AG09319 (cell line): Measurements from ENCODE around the gene PPP2R1A.
"Not testable (repeated sequence)": the region's sequence is repeated elsewhere in the genome, so short reads cannot be mapped to it uniquely, and the experiment has no call there.

Source experiments
- DNase-seq: peaks from one replicate; pipeline ENCODE4 v3.0.0-alpha.2; 2010; ENCODE audit warnings: low read depth; ENCODE audit errors: extremely low read depth
- TF ChIP-seq, protein P1 (sequence below): IDR thresholded peaks from 2 replicates; pipeline ENCODE4 v1.5.1; 2011; ENCODE audit warnings: low read depth, mild to moderate bottlenecking, inconsistent platforms, low read length, moderate library complexity

The PPP2R1A gene

DNA sequence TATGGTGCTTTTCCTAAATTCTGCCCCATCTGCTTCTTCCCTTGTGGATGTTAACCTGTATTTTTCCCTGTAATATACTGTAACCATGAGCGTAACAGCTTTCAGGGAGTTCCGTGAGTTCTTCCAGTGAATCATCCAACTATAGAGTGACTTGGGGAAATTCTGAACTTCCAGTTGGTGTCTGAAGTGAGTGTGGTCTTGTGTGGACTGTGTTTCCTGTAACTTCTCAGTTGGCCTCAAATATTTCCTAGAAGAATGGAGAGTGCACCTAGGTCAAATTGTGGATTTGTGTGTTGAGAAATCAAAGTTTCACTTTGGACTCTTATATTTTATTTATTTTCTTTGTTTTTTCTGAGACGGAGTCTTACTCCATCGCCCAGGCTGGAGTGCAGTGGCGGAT is 68.6 kb downstream of the PPP2R1A start:
- DNase-seq = no peak
- TF ChIP-seq, protein P1, sequence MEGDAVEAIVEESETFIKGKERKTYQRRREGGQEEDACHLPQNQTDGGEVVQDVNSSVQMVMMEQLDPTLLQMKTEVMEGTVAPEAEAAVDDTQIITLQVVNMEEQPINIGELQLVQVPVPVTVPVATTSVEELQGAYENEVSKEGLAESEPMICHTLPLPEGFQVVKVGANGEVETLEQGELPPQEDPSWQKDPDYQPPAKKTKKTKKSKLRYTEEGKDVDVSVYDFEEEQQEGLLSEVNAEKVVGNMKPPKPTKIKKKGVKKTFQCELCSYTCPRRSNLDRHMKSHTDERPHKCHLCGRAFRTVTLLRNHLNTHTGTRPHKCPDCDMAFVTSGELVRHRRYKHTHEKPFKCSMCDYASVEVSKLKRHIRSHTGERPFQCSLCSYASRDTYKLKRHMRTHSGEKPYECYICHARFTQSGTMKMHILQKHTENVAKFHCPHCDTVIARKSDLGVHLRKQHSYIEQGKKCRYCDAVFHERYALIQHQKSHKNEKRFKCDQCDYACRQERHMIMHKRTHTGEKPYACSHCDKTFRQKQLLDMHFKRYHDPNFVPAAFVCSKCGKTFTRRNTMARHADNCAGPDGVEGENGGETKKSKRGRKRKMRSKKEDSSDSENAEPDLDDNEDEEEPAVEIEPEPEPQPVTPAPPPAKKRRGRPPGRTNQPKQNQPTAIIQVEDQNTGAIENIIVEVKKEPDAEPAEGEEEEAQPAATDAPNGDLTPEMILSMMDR = no peak

DNA sequence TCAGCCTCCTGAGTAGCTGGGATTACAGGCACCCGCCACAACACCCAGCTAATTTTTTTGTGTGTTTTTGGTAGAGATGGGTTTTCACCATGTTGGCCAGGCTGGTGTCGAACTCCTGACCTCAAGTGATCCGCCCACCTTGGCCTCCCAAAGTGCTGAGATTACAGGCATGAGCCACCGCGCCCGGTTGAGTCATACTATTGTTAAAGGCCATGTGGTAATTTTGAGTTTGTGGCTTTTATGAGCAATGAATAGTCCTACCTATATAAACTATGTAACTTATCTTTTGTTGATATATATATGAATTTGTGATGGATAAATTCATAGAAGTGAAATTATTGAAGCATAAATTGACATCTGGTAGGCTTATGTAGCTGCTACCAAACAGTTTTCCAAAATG is 75.7 kb downstream of the PPP2R1A start:
- DNase-seq = not testable (repeated sequence)

DNA sequence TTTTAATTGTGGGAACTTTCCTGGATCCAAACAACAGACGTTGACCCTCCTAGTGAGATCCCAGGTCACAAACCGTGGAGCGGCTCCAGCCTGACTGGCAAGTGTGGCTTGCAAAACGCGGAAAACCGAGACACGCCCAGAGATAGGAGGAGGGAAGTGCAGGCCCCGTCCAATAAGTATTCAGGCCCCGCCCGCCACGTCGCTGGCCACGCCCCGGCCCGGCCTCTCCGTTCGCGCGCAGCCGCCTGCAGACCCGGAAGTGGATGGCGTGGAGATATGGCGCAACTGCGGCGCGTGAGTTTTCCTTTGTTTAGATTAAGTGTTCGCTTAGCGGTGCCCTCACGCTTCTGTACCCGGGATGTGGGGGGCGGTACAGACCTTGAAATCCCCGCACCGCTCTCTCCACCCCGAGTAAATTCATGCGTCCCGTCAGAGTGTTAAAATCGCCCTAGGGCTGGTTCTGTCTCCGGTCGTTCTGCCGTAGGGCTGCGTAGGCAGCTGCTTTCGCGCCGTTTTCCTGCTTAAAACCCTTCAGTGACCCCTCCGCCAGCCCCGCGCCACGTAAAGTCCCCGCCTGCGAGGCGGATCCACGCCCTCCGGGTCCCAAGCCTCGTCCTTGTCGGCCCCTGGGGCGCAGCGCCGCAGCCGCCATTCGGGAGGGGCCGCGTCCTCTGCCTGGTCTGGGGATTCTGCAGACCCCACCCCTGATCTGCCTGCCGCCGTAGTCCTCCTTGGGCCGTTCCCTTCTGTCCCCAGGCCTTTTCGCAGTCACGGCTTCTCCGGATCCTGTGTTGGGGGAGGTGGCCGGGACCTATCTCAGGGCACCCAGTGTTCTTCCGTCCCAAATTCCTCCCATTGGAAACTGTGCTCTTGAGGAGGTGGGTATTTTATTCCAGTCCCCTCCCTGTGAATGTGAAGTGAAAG is 79.7 kb downstream of the PPP2R1A start, which contains the start of gene ZNF766:
ZNF766 (plus strand) TSS at position 250 of the 924 bp plus-strand sequence; CDS start at position 277, 27 bp downstream.
- TF ChIP-seq, protein P1 = no peak

DNA sequence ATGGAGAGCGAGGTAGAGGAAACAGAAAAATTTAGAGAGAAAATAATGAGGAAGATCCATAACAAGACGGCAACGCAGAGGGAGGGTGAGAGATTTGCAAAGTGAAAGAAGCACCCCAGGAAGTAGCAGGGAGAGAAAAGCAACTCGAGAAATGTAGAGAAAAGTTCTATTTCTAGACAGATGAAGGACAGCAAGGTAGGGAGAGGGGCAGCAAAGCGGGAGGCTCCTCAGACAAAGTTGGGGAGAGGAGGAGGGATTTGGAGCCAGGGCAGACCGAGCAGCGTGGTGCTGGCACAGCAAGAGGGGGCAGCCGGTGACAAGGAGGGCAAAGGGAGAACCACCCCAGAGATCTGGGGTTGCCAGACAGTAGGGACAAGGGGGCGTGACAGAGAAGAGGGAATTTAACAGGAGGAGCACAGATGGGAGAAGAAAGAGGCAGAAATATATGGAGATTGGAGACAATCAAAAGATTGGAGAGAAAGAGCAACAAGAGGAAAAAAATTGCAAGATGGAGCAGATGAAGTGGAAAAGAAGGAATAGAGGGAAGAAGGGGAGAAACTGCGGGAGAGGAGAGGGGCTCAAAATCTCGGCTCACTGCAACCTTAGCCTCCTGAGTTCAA is 80.5 kb downstream of the PPP2R1A start:
- TF ChIP-seq, protein P1 = no peak
- no peak for DNase-seq

More for the DNA sequence above, 79.7 kb downstream of the PPP2R1A start, which contains the start of gene ZNF766:
- DNase-seq = peak; percentile 85

DNA sequence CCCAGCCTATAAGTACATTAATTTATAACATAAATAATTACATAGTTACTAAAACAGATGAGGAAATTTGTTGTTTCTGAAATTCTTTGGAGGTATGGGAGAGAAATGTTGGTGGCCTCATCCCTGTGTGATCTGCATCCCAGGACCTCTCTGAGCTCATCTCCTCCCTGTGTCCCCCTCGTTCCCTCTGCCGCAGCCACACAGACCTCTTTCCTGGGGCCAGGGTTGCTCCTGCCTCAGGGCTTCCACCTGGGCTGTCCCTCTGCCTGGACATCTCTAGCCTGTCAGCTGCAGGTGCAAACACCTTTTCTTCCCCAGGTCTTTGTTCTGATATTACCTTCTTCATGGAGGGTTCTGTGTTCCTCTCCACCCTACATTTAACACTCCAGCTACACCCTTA is 83.4 kb downstream of the PPP2R1A start:
- DNase-seq = no peak
- TF ChIP-seq, protein P1 = no peak

DNA sequence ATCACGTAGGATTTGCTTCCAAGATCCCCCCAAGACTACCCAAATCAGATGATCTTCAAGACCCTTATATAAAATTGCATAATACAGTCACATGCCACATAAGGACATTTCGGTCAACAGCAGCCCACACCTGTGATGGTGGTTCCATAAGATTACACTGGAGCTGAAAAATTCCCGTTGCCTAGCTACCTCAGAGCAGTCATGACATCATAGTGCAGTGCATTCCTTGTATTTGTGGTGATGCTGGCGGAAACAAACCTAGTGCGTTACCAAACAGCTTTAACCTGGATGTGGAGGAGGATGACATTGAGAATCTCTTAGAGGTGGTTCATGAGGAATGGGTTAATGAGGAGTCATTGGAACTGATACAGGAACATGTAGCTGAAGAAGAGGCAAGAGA is 84.3 kb downstream of the PPP2R1A start:
- no peak for DNase-seq
- TF ChIP-seq, protein P1 = no peak

DNA sequence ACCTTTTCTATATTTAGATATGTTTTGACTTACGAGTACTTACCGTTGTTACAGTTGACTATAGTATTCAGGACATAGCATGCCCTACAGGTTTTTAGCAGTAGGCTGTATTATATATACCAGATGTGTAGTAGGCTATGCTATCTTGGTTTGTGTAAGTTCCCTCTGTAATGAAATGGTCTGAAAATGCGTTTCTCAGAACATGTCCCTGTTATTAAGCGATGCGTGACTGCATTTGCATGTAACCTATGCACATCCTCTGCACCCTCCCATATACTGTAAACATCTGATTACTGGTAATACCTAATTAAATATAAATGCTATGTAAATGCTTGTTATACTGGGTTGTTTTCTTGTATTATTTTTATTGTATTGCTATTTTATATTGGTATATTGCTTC is 86.1 kb downstream of the PPP2R1A start:
- DNase-seq = no peak
- TF ChIP-seq, protein P1 = no peak
